Loucy (cell line): ENCODE measurements around the gene HYPK.
A peak's percentile ranks its signal among the peaks of the same experiment; 100 is the strongest.

Experiments
- EZH2phosphoT487 ChIP-seq: fragments of 200-600 bp; IDR thresholded peaks from 2 replicates; pipeline ENCODE4 v1.6.1; 2018; ENCODE audit warnings: antibody characterized with exemption, mild to moderate bottlenecking, moderate library complexity, borderline replicate concordance
- TF ChIP-seq, protein P1 (sequence below): fragments of 200-600 bp; sonication (generic); conservative IDR thresholded peaks from 2 replicates; pipeline ENCODE4 v1.5.1; 2014; ENCODE audit warnings: mild to moderate bottlenecking, antibody characterized with exemption, low read length

GRCh38 chr15:43775411-43775965 lies 24.9 kb upstream of the HYPK start:
- TF ChIP-seq, protein P1, sequence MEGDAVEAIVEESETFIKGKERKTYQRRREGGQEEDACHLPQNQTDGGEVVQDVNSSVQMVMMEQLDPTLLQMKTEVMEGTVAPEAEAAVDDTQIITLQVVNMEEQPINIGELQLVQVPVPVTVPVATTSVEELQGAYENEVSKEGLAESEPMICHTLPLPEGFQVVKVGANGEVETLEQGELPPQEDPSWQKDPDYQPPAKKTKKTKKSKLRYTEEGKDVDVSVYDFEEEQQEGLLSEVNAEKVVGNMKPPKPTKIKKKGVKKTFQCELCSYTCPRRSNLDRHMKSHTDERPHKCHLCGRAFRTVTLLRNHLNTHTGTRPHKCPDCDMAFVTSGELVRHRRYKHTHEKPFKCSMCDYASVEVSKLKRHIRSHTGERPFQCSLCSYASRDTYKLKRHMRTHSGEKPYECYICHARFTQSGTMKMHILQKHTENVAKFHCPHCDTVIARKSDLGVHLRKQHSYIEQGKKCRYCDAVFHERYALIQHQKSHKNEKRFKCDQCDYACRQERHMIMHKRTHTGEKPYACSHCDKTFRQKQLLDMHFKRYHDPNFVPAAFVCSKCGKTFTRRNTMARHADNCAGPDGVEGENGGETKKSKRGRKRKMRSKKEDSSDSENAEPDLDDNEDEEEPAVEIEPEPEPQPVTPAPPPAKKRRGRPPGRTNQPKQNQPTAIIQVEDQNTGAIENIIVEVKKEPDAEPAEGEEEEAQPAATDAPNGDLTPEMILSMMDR, result peak; percentile 30
- TF ChIP-seq EZH2phosphoT487, result no peak
